GM12801 (cell line): Measurements from ENCODE around the gene CYSLTR2.

ENCODE experiments used
- CTCF ChIP-seq: IDR thresholded peaks from one replicate; pipeline ENCODE4 v1.5.1; 2011; ENCODE audit warnings: control low read depth; ENCODE audit not compliant: insufficient read length; ENCODE audit errors: extremely low read depth

CYSLTR2 gene

GRCh38 chr13:48634636-48635035 lies 19.1 kb upstream of the CYSLTR2 start:
- no peak for TF ChIP-seq CTCF

- no peak for TF ChIP-seq CTCF
Measured at GRCh38 chr13:48635478-48635877, 18.3 kb upstream of the CYSLTR2 start.

GRCh38 chr13:48636550-48636949 lies 17.2 kb upstream of the CYSLTR2 start:
- no peak for TF ChIP-seq CTCF

GRCh38 chr13:48637601-48638000 lies 16.1 kb upstream of the CYSLTR2 start:
- TF ChIP-seq CTCF, result no peak

- TF ChIP-seq CTCF, result no peak
Measured at GRCh38 chr13:48640767-48641166, 13.0 kb upstream of the CYSLTR2 start.

- no peak for TF ChIP-seq CTCF
Measured at GRCh38 chr13:48641404-48641803, 12.3 kb upstream of the CYSLTR2 start.

GRCh38 chr13:48642061-48642460 lies 11.7 kb upstream of the CYSLTR2 start:
- TF ChIP-seq CTCF, result no peak

GRCh38 chr13:48643159-48643558 lies 10.6 kb upstream of the CYSLTR2 start:
- TF ChIP-seq CTCF, result no peak
